Measurements from ENCODE around the gene PER2. TPM values are rescaled to one million over a fixed set of nuclear protein-coding genes. Genes with fewer than 3 reads are reported as not detected.

PER2 gene
- total RNA-seq, 1 experiment from 2014 or later: 3.9 TPM

GRCh38 chr2:238227587-238228032 is 60.8 kb downstream of the PER2 start:
- DNase-seq (ENCODE audit: low spot score): no peak

GRCh38 chr2:238226698-238227586 is 61.5 kb downstream of the PER2 start:
- no peak for DNase-seq (ENCODE audit: low spot score)

GRCh38 chr2:238225911-238226697 is 62.3 kb downstream of the PER2 start:
- no peak for DNase-seq (ENCODE audit: low spot score)

GRCh38 chr2:238225121-238225520 is 63.3 kb downstream of the PER2 start:
- no peak for DNase-seq (ENCODE audit: low spot score)

- DNase-seq (ENCODE audit: low spot score): no peak
Observed at GRCh38 chr2:238224356-238225035, 63.9 kb downstream of the PER2 start.

- DNase-seq (ENCODE audit: low spot score): no peak
Observed at GRCh38 chr2:238220892-238221521, 67.4 kb downstream of the PER2 start.

- DNase-seq (ENCODE audit: low spot score): no peak
Observed at GRCh38 chr2:238220274-238220891, 68.0 kb downstream of the PER2 start.

- DNase-seq (ENCODE audit: low spot score): no peak
Observed at GRCh38 chr2:238216651-238217184, 71.7 kb downstream of the PER2 start.

GRCh38 chr2:238207006-238207405 is 81.4 kb downstream of the PER2 start:
- no peak for DNase-seq (ENCODE audit: low spot score)

GRCh38 chr2:238203973-238204683 is 84.3 kb downstream of the PER2 start:
- no peak for DNase-seq (ENCODE audit: low spot score)

- DNase-seq (ENCODE audit: low spot score): peak; percentile 66
Observed at GRCh38 chr2:238203094-238203972, 85.1 kb downstream of the PER2 start, which contains the start of gene ILKAP. Gene ILKAP, minus strand, starts transcription at chr2:238203695. Its CDS starts 142 bp downstream, at chr2:238203553.

GRCh38 chr2:238202326-238203093 is 85.9 kb downstream of the PER2 start:
- DNase-seq (ENCODE audit: low spot score): no peak

Other genes starting within 250 kb of the PER2 start
- 19.6 and 20.5 TPM in 2 replicates for gene SCLY, start 227.6 kb downstream of the PER2 start, total RNA-seq (2014; rRNA removed; shearing (Covaris generic))
- gene ESPNL, start 188.3 kb downstream of the PER2 start, total RNA-seq (2014; rRNA removed; shearing (Covaris generic)): not detected in 2 replicates
- gene KLHL30, start 149.9 kb downstream of the PER2 start, total RNA-seq (2014; rRNA removed; shearing (Covaris generic)): not detected in 2 replicates
- 4.3 and 6.2 TPM in 2 replicates for gene ERFE, start 129.6 kb downstream of the PER2 start, total RNA-seq (2014; rRNA removed; shearing (Covaris generic))
- 13.4 and 18.8 TPM in 2 replicates for gene ILKAP, start 84.9 kb downstream of the PER2 start, total RNA-seq (2014; rRNA removed; shearing (Covaris generic))
- gene HES6, start 48.6 kb downstream of the PER2 start, total RNA-seq (2014; rRNA removed; shearing (Covaris generic)): 4.8 and 6.3 TPM in 2 replicates
- 1.8 and 7.4 TPM in 2 replicates for gene TRAF3IP1, start 31.9 kb upstream of the PER2 start, total RNA-seq (2014; rRNA removed; shearing (Covaris generic))
- 27.1 and 33.0 TPM in 2 replicates for gene ASB1, start 138.3 kb upstream of the PER2 start, total RNA-seq (2014; rRNA removed; shearing (Covaris generic))